Measurements from ENCODE around the gene TMEM52B.

Gene TMEM52B

DNA sequence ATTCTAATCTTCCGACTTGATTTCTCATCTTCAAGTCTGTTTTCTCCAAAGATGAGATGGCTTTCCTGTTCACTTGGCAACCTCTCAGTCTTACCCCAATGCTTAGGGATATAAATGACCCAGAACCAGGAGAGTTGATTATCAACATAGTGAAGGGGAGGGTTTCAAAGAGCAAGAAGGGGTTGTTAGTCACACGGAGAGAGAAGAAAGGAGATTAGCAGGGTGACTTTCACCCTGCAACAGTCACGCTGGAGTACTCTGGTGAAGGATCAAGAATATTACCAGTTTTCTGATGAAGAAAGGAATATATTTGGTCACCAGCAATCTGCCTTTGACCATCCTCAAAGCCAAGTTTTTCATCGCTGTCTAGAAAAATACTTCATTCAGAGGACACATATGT is at the start of gene TMEM52B:
TSS of gene TMEM52B (plus strand) at position 212 of the 400 bp plus-strand sequence. CDS start 543 bp downstream, outside the sequence.
- DNase-seq (ENCODE audit: low read depth, low spot score): no peak
- TF ChIP-seq, protein P1, sequence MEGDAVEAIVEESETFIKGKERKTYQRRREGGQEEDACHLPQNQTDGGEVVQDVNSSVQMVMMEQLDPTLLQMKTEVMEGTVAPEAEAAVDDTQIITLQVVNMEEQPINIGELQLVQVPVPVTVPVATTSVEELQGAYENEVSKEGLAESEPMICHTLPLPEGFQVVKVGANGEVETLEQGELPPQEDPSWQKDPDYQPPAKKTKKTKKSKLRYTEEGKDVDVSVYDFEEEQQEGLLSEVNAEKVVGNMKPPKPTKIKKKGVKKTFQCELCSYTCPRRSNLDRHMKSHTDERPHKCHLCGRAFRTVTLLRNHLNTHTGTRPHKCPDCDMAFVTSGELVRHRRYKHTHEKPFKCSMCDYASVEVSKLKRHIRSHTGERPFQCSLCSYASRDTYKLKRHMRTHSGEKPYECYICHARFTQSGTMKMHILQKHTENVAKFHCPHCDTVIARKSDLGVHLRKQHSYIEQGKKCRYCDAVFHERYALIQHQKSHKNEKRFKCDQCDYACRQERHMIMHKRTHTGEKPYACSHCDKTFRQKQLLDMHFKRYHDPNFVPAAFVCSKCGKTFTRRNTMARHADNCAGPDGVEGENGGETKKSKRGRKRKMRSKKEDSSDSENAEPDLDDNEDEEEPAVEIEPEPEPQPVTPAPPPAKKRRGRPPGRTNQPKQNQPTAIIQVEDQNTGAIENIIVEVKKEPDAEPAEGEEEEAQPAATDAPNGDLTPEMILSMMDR (IDR thresholded peaks at IDR 0.05; ENCODE audit: insufficient read depth, low read length, missing control alignments): no peak
- POLR2A ChIA-PET: no interaction called here
- no peak within 1 kb of the TSS for H3K4me3 ChIP-seq (ENCODE audit: low read depth, low read length)
- CTCF ChIA-PET: no interaction called here

DNA sequence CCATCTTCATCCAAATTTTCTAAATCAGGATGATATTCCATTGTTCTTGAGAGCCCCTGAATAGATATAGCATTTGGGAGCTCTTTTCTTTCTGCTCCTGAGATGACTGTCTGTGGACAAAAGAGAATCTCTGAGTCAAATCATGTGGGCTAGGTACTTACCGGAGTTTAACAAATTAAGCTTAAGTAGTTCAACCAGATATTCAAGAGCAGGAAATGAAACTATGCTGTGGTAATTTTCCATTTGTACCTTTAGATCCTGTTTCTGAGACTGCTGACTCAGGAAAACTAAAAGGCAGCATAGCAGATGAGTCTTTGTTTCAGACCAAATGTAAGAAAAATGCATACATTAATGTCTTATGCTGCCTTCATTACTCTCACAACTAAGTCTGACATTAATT is 48.8 kb upstream of the TMEM52B start, which contains the start of gene CLEC7A:
TSS of gene CLEC7A (minus strand) at position 158 of the 400 bp plus-strand sequence. CDS start at position 41, 117 bp downstream.
- CTCF ChIA-PET: interaction anchor here (1.1 to 2.1 kb wide), 3 partner anchors 9 to 30 kb away, joined by 3 to 10 read pairs (median 3); no protein-coding TSS in a partner anchor
- POLR2A ChIA-PET: no interaction called here
- TF ChIP-seq, protein P1 (IDR thresholded peaks at IDR 0.05; ENCODE audit: insufficient read depth, low read length, missing control alignments): no peak
- no peak within 1 kb of the TSS for H3K4me3 ChIP-seq (ENCODE audit: low read depth, low read length)
- DNase-seq (ENCODE audit: low read depth, low spot score): no peak

DNA sequence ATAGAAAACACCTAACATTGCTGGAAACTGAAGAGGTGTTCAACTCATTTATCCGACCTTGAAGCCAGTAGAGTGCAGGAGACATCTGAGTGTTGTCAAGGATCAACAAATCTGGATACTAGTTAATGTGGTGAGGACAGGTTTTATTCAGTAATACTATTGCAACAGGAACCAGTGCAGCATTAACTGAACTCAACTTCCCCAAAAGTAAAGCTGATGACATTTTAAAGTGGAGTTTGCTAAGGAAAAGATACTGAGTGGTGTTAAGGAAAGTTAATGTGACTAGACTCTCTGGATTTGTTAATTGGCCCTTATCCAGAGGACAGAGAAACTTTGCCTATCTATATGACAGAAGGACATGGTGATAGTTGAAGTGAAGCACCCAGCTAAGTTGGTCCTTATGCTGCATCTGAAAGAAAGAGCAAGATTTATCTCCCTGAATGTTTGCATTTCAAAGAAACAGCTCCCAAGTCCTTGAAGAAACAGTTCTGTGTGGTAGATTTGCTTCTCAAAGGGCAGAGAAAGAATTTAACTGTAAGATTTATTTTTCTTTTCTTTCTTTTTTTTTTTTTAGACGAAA is 47.6 kb upstream of the TMEM52B start:
- TF ChIP-seq, protein P1 (IDR thresholded peaks at IDR 0.05; ENCODE audit: insufficient read depth, low read length, missing control alignments): no peak
- POLR2A ChIA-PET: no interaction called here
- no peak overlapping the region for H3K4me3 ChIP-seq (ENCODE audit: low read depth, low read length)
- CTCF ChIA-PET: interaction anchor here (0.7 to 2.1 kb wide), 4 partner anchors 8 to 99 kb away, joined by 3 to 10 read pairs (median 4); no protein-coding TSS in a partner anchor
- no peak for DNase-seq (ENCODE audit: low read depth, low spot score)

DNA sequence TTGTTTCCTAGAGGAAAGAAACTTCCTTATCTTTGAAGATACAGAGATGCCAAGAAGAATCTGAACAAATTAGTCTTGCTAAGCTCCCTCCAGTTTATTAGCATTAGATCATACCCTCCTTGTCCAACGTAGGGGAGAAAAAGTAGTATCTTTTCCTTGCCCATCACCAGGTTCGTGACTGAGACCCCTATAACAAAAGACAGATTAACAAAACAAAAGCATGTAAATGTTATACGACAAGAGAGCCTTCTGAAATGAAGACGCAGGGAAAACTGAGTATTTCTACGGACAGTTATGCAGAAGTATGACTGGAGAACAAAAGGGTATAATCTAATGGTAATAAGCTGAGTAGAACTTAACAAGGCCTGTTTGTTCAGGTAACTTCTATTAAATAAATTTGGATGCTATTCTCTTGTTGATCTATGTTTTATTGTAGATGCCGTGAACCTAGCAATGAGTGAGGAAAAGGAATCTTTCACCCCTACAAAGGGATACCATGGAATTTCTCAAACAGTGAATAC is 45.9 kb upstream of the TMEM52B start:
- no peak overlapping the region for H3K4me3 ChIP-seq (ENCODE audit: low read depth, low read length)
- ChIA-PET CTCF (interaction anchor here (1.0 to 1.4 kb wide), 2 partner anchors 18 to 386 kb away, joined by 3 read pairs; no protein-coding TSS in a partner anchor), POLR2A (no interaction called here)
- TF ChIP-seq, protein P1 (IDR thresholded peaks at IDR 0.05; ENCODE audit: insufficient read depth, low read length, missing control alignments): no peak
- DNase-seq (ENCODE audit: low read depth, low spot score): no peak

DNA sequence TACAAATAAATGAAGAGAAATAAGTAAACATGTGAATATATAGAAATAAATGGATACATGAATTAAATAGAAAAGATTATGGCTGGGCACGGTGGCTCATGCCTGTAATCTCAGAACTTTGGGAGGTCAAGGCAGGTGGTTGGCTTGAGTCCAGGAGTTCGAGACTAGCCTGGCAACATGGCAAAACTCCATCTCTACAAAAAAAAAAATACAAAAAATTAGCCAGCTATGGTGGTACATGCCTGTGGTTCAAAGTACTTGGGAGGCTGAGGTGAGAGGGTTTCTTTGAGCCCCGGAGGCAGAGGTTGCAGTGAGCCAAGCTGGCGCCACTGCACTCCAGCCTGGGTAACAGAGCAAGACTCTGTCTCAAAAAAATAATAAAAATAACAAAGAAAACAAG is 43.7 kb upstream of the TMEM52B start:
- DNase-seq (ENCODE audit: low read depth, low spot score): no peak
- no peak overlapping the region for H3K4me3 ChIP-seq (ENCODE audit: low read depth, low read length)
- ChIA-PET CTCF (interaction anchor here (0.9 to 3.6 kb wide), 4 partner anchors 103 to 387 kb away, joined by 3 to 13 read pairs (median 6); partner anchors contain the start of gene CLEC12B), POLR2A (no interaction called here)
- TF ChIP-seq, protein P1 (IDR thresholded peaks at IDR 0.05; ENCODE audit: insufficient read depth, low read length, missing control alignments): no peak

DNA sequence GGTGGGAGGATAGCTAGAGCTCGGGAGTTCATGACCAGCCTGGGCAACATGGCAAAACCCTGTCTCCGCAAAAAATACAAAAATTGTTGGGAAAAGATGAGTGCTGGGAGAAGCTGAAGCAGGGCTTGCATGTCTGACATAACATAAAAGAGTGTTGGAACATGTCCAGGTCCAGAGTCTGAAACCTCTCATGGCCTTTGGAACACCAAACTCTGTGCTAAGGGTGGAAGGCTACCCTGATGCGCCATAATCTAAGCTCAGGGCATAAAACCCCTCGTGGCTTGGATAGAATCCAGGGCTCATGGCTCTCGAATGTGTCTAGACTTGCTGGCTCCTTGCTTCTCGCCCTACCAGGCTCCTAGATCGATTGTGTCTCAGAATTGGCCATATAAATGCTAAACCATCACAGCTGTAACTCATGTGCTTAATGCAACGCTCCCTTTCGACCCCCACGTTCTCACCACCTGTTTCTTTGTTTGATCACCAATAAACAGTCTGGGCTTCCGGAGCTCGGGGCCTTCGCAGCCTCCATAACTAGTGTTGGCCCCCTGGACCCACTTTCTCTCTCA is 42.1 kb upstream of the TMEM52B start:
- no peak overlapping the region for H3K4me3 ChIP-seq (ENCODE audit: low read depth, low read length)
- DNase-seq (ENCODE audit: low read depth, low spot score): no peak
- TF ChIP-seq, protein P1 (IDR thresholded peaks at IDR 0.05; ENCODE audit: insufficient read depth, low read length, missing control alignments): no peak
- POLR2A ChIA-PET: no interaction called here
- CTCF ChIA-PET: interaction anchor here (1.2 to 3.6 kb wide), 4 partner anchors 18 to 386 kb away, joined by 3 to 13 read pairs (median 4); partner anchors contain the start of gene CLEC12B
